ENCODE data around the gene MIB1.
A peak's percentile ranks its signal among the peaks of the same experiment; 100 is the strongest.

MIB1 gene

DNA sequence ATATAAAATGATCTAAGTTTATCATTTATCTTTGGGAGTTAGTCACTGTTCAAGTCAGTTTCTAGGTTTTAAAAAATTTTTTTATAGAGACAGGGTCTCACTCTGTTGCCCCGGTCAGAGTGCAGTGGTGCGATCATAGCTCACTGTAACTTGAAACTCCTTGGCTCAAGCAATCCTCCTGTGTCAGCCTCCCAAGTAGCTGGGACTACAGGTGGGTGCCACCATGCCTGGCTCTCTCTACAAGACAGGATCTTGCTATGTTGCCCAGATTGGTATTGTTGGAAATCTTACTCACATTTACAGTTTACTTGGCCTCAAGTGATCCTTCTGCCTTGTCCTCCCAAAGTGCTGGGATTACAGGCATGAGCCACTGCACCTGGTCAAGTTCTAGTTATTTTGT, 74.5 kb downstream of the MIB1 start:
- ATAC-seq: no peak

GRCh38 chr18:21820033-21820810, 79.6 kb downstream of the MIB1 start:
- no peak for TF ChIP-seq CREB5 (CRISPR knock-in tag; IDR thresholded peaks at IDR 0.05; ENCODE audit: low read depth)
- no peak for TF ChIP-seq ZC3H10 (CRISPR knock-in tag; IDR thresholded peaks at IDR 0.05)
- no peak for TF ChIP-seq ZNF70 (CRISPR knock-in tag; IDR thresholded peaks at IDR 0.05)
- no peak for TF ChIP-seq ZNF8 (CRISPR knock-in tag; IDR thresholded peaks at IDR 0.05)
- no peak for TF ChIP-seq SNAI2 (CRISPR knock-in tag; IDR thresholded peaks at IDR 0.05)
- TF ChIP-seq, protein P1, sequence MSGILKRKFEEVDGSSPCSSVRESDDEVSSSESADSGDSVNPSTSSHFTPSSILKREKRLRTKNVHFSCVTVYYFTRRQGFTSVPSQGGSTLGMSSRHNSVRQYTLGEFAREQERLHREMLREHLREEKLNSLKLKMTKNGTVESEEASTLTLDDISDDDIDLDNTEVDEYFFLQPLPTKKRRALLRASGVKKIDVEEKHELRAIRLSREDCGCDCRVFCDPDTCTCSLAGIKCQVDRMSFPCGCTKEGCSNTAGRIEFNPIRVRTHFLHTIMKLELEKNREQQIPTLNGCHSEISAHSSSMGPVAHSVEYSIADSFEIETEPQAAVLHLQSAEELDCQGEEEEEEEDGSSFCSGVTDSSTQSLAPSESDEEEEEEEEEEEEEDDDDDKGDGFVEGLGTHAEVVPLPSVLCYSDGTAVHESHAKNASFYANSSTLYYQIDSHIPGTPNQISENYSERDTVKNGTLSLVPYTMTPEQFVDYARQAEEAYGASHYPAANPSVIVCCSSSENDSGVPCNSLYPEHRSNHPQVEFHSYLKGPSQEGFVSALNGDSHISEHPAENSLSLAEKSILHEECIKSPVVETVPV (CRISPR knock-in tag; IDR thresholded peaks at IDR 0.05): no peak
- no peak for TF ChIP-seq ZNF565 (CRISPR knock-in tag; conservative IDR thresholded peaks at IDR 0.05; ENCODE audit: low read depth)
- no peak for TF ChIP-seq PPARA (CRISPR knock-in tag; IDR thresholded peaks at IDR 0.05; ENCODE audit: borderline replicate concordance)
- TF ChIP-seq ISL1 (CRISPR knock-in tag; IDR thresholded peaks at IDR 0.05): no peak
- TF ChIP-seq POU6F1 (CRISPR knock-in tag; IDR thresholded peaks at IDR 0.05; ENCODE audit: borderline replicate concordance, low read depth): no peak
- no peak for TF ChIP-seq TCF4 (CRISPR knock-in tag; IDR thresholded peaks at IDR 0.05; ENCODE audit: borderline replicate concordance)
- no peak for TF ChIP-seq CSDC2 (CRISPR knock-in tag; IDR thresholded peaks at IDR 0.05)
- no peak for TF ChIP-seq RARB (CRISPR knock-in tag; IDR thresholded peaks at IDR 0.05)
- peak; percentile 66; the same call in 2 of the 3 replicates for ATAC-seq

More for the DNA sequence above, 74.5 kb downstream of the MIB1 start:
- TF ChIP-seq ISL1 (CRISPR knock-in tag; IDR thresholded peaks at IDR 0.05) (no peak), GLIS3 (CRISPR knock-in tag; IDR thresholded peaks at IDR 0.05) (no peak), PATZ1 (CRISPR knock-in tag; IDR thresholded peaks at IDR 0.05; ENCODE audit: borderline replicate concordance) (no peak), ZNF70 (CRISPR knock-in tag; IDR thresholded peaks at IDR 0.05) (no peak)

DNA sequence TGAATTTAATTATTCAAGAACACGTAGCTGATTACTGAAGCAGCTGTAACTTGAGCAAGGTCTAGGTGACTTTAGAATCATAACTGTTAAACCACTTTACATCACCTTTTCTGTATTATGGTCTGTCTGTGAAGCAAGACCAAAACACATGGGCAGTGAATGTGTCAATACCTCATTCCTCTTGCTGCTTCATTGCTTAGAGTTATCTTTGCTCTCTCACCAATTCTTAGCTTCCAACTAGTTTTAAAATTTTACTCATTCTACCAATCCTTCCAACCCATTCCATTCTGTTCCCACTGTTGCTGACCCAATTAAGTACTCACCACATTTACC, 80.2 kb downstream of the MIB1 start:
- ATAC-seq: no peak
- TF ChIP-seq ISL1 (CRISPR knock-in tag; IDR thresholded peaks at IDR 0.05) (no peak), POU6F1 (CRISPR knock-in tag; IDR thresholded peaks at IDR 0.05; ENCODE audit: borderline replicate concordance, low read depth) (no peak), BACH2 (CRISPR knock-in tag; IDR thresholded peaks at IDR 0.05; ENCODE audit: borderline replicate concordance) (no peak), ZFP3 (CRISPR knock-in tag; IDR thresholded peaks at IDR 0.05) (no peak), CREB5 (CRISPR knock-in tag; IDR thresholded peaks at IDR 0.05; ENCODE audit: low read depth) (no peak), TOX (CRISPR knock-in tag; IDR thresholded peaks at IDR 0.05; ENCODE audit: borderline replicate concordance) (no peak), ZNF8 (CRISPR knock-in tag; IDR thresholded peaks at IDR 0.05) (no peak)

DNA sequence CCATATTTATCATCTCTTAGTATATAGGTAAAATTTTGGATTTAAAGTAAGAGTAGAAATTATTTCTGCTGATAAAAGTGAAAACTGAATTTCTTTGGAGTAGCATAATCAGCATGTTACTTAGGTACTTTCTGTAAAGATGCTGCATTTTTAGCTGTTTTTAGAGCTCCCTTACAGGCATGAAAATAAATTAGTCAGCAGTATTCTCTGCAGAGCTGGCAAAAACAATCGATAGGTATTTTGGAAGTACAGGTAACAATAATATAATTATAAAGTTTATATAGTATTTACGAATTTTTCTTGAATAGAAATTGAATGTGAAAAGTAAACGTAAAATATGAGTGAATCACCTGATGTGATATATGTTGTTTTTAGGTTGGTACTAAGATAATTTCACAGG, 83.3 kb downstream of the MIB1 start:
- ATAC-seq: no peak
- TF ChIP-seq SNAI2 (CRISPR knock-in tag; IDR thresholded peaks at IDR 0.05) (no peak), POU6F1 (CRISPR knock-in tag; IDR thresholded peaks at IDR 0.05; ENCODE audit: borderline replicate concordance, low read depth) (no peak), TSHZ2 (CRISPR knock-in tag; IDR thresholded peaks at IDR 0.05) (no peak), ISL1 (CRISPR knock-in tag; IDR thresholded peaks at IDR 0.05) (no peak), ARNTL (CRISPR knock-in tag; IDR thresholded peaks at IDR 0.05; ENCODE audit: borderline replicate concordance, low read depth) (no peak), OSR1 (CRISPR knock-in tag; IDR thresholded peaks at IDR 0.05) (no peak), TCF4 (CRISPR knock-in tag; IDR thresholded peaks at IDR 0.05; ENCODE audit: borderline replicate concordance) (no peak)

Measured in SK-N-SH treated with all-trans-retinoic acid at 6 μM for 48 hours (cell line).